K562 treated with DMSO at 1 percent for 12 hours (cell line): ENCODE measurements around the gene TFCP2L1. TPM values are rescaled to one million over a fixed set of nuclear protein-coding genes. Genes with fewer than 3 reads are reported as not detected.

Experiments used
- total RNA-seq: library from RNA; unstranded; fragments of 300-600 nt; gene quantifications from 2 replicates; pipeline ENCODE4 v1.2.3, GENCODE V29; 2022; ENCODE audit not compliant: insufficient read depth

The TFCP2L1 gene, protein sequence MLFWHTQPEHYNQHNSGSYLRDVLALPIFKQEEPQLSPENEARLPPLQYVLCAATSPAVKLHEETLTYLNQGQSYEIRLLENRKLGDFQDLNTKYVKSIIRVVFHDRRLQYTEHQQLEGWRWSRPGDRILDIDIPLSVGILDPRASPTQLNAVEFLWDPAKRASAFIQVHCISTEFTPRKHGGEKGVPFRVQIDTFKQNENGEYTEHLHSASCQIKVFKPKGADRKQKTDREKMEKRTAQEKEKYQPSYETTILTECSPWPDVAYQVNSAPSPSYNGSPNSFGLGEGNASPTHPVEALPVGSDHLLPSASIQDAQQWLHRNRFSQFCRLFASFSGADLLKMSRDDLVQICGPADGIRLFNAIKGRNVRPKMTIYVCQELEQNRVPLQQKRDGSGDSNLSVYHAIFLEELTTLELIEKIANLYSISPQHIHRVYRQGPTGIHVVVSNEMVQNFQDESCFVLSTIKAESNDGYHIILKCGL
- 0.10 and 0.62 TPM in 2 replicates for total RNA-seq

DNA sequence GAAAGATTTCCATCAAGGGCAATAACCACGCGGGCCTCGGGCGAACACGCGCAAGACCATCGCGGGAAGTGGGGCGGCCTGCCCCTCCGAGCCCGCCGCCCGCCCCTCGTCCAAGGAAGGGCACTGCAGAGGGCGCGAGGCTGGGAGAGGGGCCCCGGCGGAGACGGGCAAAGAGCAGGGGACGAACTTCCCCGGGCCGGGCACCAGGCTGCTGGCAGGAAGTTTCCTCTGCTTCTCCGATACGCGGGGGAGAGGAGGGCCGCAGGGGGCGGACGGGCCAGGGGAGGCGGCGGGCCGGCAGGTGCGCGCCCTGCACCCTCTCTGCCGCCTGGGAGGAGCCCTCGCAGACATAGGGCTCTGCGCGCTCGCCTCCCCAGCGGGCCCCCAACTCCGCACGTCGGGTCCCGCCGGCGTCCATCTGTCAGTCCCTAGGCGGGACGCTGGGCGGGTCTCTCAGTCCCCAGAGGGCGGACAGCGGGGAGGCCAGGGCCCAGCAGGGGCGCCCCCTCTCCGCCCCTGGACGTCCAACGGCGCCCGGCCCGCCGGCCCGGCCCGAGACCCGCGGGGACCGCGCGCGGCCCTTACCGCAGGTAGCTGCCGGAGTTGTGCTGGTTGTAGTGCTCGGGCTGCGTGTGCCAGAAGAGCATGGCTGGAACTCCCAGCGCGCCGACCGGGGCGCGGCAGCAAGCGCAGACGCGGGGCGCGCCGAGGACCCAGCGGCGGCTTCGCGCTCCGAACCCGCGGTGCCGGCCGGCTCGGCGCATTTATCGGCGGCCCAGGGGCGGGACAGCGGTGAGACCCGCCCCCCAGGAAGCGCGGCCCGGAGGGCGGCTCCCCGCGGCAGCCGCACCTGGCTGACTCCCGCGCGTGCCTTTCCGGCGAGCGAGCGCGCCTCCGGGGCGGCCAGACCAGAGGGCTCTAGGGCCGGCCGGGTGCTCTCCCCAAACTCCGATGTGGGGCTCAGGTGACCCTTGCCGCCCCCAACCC is at the start of gene TFCP2L1:
Gene TFCP2L1 (minus strand): TSS at position 740 of the 987 bp plus-strand sequence. CDS start 93 bp downstream, at position 647.

Other genes with a start within 250 kb of the TFCP2L1 start
- not detected in 2 replicates for gene RNU4ATAC, start 245.7 kb upstream of the TFCP2L1 start, total RNA-seq